GM12874 (cell line): ENCODE results near the gene CBX7.

Experiments
- TF ChIP-seq, protein P1 (sequence below): IDR thresholded peaks from 2 replicates; pipeline ENCODE4 v1.5.1; 2011; ENCODE audit warnings: low read depth, mild to moderate bottlenecking, control low read depth, low read length, moderate library complexity; ENCODE audit not compliant: insufficient read depth

CBX7 gene

DNA sequence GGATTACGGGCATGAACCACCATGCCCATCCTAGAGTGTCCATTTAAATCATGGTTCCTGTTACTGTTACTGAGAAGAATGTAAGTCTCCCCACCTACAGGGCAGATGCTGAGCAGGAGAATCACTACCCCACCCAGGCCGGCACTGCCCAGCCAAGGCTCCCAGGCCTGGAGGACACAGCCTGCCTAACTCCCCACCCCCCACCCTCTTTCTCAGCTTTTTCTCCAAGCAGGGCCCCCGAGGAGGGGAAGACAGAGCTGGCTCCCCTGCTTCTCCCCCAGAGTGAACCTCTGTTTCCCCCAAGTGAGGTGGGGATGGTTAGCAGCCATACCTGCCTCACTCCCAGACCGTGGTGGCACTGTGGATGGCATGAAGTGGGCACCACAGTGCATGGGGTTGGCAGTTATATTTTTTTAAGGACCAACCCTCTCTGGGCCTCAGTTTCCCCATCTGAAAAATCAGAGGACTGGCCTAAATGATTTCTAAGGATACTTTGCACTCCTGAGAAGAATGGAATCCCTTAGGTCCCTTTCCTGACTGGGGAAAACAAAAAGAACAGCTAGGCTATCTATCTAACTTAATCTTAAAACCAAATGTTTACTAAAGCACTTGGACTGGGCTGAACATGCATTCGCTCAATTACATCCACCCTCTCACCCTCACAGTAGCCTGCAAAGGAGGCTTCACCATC is 5.0 kb downstream of the CBX7 start:
- TF ChIP-seq, protein P1, sequence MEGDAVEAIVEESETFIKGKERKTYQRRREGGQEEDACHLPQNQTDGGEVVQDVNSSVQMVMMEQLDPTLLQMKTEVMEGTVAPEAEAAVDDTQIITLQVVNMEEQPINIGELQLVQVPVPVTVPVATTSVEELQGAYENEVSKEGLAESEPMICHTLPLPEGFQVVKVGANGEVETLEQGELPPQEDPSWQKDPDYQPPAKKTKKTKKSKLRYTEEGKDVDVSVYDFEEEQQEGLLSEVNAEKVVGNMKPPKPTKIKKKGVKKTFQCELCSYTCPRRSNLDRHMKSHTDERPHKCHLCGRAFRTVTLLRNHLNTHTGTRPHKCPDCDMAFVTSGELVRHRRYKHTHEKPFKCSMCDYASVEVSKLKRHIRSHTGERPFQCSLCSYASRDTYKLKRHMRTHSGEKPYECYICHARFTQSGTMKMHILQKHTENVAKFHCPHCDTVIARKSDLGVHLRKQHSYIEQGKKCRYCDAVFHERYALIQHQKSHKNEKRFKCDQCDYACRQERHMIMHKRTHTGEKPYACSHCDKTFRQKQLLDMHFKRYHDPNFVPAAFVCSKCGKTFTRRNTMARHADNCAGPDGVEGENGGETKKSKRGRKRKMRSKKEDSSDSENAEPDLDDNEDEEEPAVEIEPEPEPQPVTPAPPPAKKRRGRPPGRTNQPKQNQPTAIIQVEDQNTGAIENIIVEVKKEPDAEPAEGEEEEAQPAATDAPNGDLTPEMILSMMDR, result no peak

DNA sequence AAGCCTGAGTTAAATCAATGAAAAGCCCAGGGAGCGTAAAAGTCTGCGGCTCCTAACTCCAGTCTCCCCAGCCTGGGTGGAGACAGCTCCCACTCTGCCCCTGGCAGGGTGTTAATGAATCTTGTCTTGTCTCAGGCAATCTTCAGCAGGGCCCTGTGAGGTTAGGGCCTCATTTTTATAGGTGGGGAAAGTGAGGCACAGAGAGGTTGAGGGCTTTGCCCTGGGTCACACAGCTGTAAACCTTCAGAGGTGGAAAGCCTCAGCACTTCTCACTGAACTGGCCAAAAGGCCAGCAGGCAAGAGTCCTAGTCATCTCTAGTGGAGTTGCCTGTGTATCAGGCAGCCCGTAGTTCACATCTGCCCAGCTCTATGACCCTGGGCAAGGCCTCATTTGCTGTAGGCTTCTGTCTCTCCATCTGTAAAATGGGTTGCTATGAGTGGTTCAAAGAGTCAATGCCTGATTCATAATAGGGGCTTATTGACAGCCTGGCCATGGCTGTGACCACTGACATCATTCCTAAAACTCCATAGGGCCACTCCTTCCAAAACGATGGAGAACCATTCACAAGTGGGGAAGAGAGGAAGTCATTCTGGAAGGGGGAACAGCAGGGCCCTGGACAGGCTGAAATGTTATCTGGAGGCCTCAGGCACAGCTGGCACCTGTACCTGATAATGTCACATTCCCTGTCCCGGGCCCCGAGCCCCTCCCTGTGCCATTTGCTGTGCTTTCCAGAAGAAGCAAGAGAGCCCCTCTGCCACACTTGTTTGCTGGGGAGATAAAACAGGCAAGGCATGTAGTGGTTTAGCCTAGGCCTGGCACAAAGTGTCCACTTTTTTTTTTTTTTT is 6.0 kb downstream of the CBX7 start:
- TF ChIP-seq, protein P1, result no peak

DNA sequence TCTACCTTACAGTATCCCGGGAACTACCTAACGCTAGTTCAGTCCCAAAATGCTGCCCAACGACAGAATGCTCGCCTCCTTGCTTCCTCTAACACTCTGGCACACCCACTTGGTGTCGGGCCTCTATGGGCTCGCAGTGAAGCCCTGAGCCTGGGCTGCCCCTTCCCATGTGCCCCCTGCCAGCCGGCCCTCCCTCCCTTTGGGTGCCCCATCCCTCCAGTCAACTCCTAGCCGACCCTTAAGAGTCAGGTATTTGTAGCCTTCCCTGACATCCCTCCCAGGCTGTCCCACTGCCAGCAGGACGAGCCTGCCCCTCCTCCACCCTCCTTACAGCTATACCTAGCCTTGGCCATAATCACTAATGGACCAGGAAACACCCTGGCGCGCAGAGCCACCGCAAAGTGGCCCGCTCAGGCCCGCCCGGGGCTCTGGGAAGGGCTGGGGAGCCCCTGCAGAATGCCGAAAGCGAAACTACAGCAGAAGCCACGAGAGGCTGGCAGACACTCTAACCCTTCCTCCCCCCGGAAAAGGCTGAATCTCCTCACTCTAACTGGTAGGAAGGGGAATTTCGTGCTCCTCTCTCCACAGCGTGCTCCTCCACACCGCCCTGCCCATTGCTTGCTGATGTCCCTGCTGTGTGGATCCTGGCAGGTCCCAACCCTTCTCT is 8.2 kb downstream of the CBX7 start:
- TF ChIP-seq, protein P1, result no peak

DNA sequence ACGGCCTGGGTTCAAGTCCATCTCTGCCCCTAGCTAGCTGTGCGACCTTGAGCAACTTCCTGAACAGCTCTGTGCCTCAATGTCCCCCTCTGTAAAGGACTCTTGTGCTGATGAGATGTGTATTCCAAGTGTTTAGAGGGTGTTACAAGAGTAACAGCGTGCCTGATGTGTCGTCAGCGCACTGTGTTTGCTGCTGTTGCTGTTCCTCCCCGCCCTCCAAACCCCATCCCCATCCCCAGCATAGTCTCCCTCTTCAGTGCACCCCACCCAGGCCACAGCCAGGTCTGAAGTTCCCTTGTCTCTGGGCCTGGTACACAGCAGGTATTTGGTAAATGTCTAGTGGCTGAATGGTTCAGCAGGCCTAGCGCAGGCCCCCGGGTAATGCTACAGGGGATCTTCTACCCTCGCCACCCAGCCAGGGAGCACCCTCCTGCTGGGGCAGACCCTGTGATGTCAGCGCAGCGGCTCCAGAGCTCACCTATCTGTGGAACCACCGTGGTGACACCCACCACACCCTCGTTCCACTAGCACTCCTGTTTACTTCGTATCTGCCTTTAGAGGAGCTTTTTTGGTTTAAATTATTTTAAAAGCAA is 10.3 kb downstream of the CBX7 start:
- TF ChIP-seq, protein P1, result no peak

DNA sequence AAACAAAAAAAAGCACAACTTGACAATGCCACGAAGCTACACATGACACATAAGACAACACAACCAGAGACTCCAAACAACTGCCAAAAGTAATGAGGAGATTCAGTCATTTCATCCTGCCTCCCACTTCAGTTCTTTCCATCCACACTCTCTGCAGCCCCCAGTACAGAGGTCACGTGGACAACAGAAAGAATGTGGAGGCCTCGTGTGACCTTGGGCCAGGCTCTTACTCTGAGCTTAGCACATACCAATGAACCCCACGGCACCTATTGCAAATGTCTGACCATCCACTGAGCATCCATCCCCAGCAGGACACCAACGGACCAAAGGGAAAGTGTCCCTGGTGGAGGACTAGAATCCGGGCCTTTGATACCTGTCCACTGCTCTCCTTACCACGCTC is 12.5 kb downstream of the CBX7 start:
- TF ChIP-seq, protein P1, result no peak

DNA sequence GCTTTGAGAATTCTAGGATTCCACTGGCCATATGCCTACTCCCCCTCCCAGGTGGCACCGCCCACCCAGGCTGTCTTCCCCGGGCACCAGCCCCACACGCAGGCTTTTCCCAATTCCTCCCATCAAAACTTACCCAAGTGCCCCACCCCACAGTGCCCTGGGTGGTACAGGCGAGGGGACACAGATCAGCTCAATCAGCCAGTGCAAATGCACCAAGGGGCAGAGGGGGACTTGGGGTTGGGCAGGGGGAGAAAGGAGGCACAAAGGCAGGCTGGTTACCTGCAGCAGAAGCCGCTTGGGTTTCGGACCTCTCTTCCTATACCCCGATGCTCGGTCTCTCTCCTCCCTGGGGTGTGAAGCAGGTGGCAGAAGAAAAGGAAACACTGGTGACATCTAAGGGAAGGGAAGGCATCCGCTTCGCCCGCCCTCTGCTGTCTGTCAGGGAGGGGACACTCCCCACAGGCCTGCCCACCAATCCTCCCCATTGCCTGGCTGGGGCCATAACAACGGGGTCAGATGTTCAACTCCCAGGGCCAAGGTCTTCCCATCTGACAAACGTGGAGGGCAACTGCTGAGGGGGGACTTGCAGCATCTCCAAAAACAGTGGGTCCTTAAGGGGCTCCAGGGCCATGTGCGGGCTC is 14.0 kb downstream of the CBX7 start:
- TF ChIP-seq, protein P1, result no peak
